EH (cell line): ENCODE results near the gene MATCAP1.

Experiments
- DNase-seq: peaks from one replicate; pipeline ENCODE4 v3.0.0-alpha.2; 2015; ENCODE audit warnings: low read depth

Gene MATCAP1

GRCh38 chr16:67170949-67171649, 12.7 kb downstream of the MATCAP1 start:
- no peak for DNase-seq

GRCh38 chr16:67170168-67170948, 13.4 kb downstream of the MATCAP1 start, which contains the start of gene NOL3:
Gene NOL3, plus strand, starts transcription at chr16:67170538.
- DNase-seq = peak; percentile 88

GRCh38 chr16:67169642-67170167, 14.1 kb downstream of the MATCAP1 start:
- DNase-seq = peak; percentile 34

GRCh38 chr16:67169011-67169451, 14.7 kb downstream of the MATCAP1 start:
- DNase-seq = no peak

GRCh38 chr16:67167588-67167987, 16.2 kb downstream of the MATCAP1 start:
- no peak for DNase-seq

- DNase-seq = no peak
These were observed 17.1 kb downstream of the MATCAP1 start for GRCh38 chr16:67166598-67167168.

- no peak for DNase-seq
These were observed 17.6 kb downstream of the MATCAP1 start for GRCh38 chr16:67166110-67166547.

GRCh38 chr16:67165121-67166078, 18.4 kb downstream of the MATCAP1 start:
- DNase-seq = no peak

GRCh38 chr16:67164599-67165061, 19.1 kb downstream of the MATCAP1 start, which contains the start of gene HSF4:
Gene HSF4, plus strand, starts transcription at chr16:67164745. Its CDS starts 67 bp downstream, at chr16:67164812.
- DNase-seq = peak; percentile 46

GRCh38 chr16:67163999-67164558, 19.7 kb downstream of the MATCAP1 start:
- DNase-seq = no peak

- DNase-seq = peak; percentile 57
These were observed 20.4 kb downstream of the MATCAP1 start for GRCh38 chr16:67163164-67163998.

- no peak for DNase-seq
These were observed 21.1 kb downstream of the MATCAP1 start for GRCh38 chr16:67162506-67163163.

GRCh38 chr16:67161595-67162058, 22.1 kb downstream of the MATCAP1 start:
- no peak for DNase-seq

GRCh38 chr16:67158637-67159600, 24.8 kb downstream of the MATCAP1 start:
- DNase-seq = peak; percentile 53

- no peak for DNase-seq
These were observed 25.7 kb downstream of the MATCAP1 start for GRCh38 chr16:67157892-67158635.

GRCh38 chr16:67157106-67157748, 26.5 kb downstream of the MATCAP1 start:
- DNase-seq = no peak
